Gastroesophageal sphincter (tissue), 3 donors: ENCODE results near the gene PLRG1.
"Not testable (repeated sequence)": the region's sequence is repeated elsewhere in the genome, so short reads cannot be mapped to it uniquely, and the experiment has no call there.

Source experiments
- CTCF ChIP-seq, 4 experiments: fragments of 200-600 bp in 2 of 4; fragments of 450-650 bp in 2 of 4; sonication (generic) in 1 of 4; IDR thresholded peaks; one replicate each; pipeline ENCODE4 v1.5.1; 2017 to 2019; ENCODE audit warnings: antibody characterized with exemption in 4 of 4, mild to moderate bottlenecking in 2 of 4, moderate library complexity in 2 of 4
- POLR2A ChIP-seq, 2 donors: fragments of 450-650 bp; IDR thresholded peaks; one replicate each; pipeline ENCODE4 v1.6.1; 2017; ENCODE audit warnings: antibody characterized with exemption in 2 of 2, mild to moderate bottlenecking in 2 of 2, moderate library complexity in 1 of 2
- POLR2AphosphoS5 ChIP-seq: sonication (generic); formaldehyde crosslinking; IDR thresholded peaks from one replicate; pipeline ENCODE4 v1.6.1; 2017; ENCODE audit warnings: antibody characterized with exemption

GRCh38 chr4:154597281-154597680 is 47.1 kb upstream of the PLRG1 start:
- TF ChIP-seq CTCF (IDR thresholded peaks at IDR 0.05); POLR2AphosphoS5; POLR2A (IDR thresholded peaks at IDR 0.05): not testable (repeated sequence)
